Stimulated activated naive CD8-positive, alpha-beta T cell treated with anti-CD3 and anti-CD28 coated beads, Interleukin-15, amount 100 ng/mL, for 72 hours (primary cell): ENCODE results near the gene PPP1R27.

Experiments used
- ATAC-seq: fragments of 150-1000 bp; cut with Tn5 transposase; 2 replicates; pipeline ENCODE4 v1.10.0; 2021; ENCODE audit warnings: mild to moderate bottlenecking, moderate library complexity
- DNase-seq, 2 donors: peaks; one replicate each; pipeline ENCODE4 v3.0.0; 2021 to 2022
- H3K27ac Mint-ChIP-seq, 2 donors: one replicate each; pipeline ENCODE4 v1.8.0; 2022; ENCODE audit warnings: mild to moderate bottlenecking in 2 of 2, mixed read lengths in 2 of 2, moderate library complexity in 2 of 2
- H3K27me3 Mint-ChIP-seq: one replicate; pipeline ENCODE4 v1.8.0; 2022; ENCODE audit warnings: mixed read lengths
- H3K4me1 Mint-ChIP-seq: one replicate; pipeline ENCODE4 v1.8.0; 2022; ENCODE audit warnings: mild to moderate bottlenecking, mixed read lengths
- H3K4me3 Mint-ChIP-seq, 2 donors: one replicate each; pipeline ENCODE4 v1.8.0; 2022; ENCODE audit warnings: mild to moderate bottlenecking in 2 of 2, mixed read lengths in 2 of 2, moderate library complexity in 1 of 2
- H3K9me3 Mint-ChIP-seq, 2 donors: one replicate each; pipeline ENCODE4 v1.8.0; 2022; ENCODE audit warnings: mixed read lengths in 2 of 2

PPP1R27 gene

GRCh38 chr17:81792675-81793615 is 41.9 kb downstream of the PPP1R27 start:
- ATAC-seq = no peak
- Mint-ChIP-seq H3K4me3 (no peak overlapping the region), H3K4me1 (no peaks in the 10 kb centered on the region), H3K27me3 (no peaks in the 10 kb centered on the region), H3K27ac (no peak overlapping the region), H3K9me3 (no peaks in the 10 kb centered on the region)
- DNase-seq = no peak
